ENCODE data around the gene BLOC1S4. TPM values are rescaled to one million over a fixed set of nuclear protein-coding genes. Genes with fewer than 3 reads are reported as not detected.

Gene BLOC1S4
- total RNA-seq, 1 donor from 2014 or later: 17.1 TPM

DNA sequence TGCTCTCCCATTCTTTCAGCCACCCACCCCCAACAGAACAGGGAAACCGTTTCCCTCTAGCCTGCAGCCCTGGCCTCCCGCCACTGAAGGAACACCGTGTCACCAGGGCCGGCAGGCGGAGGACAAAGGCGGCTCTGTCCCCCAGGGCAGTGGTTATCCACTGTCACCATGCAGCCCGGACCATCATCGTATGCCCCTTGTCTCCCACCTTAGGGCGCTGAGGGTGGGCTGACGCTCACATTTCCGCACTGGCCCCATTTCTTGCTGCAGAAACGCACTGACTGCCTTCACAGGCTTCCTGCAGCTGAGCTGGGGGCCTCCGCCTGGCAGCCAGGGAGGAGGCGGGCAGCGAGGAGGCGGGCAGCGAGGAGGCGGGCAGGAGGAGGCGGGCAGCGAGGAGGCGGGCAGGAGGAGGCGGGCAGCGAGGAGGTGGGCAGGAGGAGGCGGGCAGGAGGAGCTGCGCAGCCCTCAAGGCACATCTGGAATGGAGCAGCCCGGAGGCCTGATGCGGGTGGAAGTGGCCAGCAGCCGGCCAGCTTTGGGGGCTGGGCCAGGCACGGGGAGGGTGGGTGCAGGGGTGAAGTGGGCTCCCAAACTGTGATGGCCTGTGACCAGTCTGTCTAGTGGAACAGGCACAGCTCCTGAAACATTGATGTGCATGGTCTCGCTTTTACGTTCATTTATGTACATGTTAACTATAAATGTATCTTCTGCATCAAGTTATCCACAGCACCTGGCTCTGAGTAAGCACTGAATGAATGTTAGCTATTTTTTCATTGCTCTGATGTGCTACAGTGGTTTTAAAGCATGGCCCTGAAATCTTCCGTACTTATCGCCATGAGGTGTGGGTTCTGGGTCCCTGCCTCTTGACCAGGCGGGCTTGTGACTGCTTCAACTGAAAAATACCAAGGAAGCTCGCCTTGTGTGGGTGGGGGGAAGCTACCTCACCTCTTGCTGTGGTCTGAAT lies 46.0 kb downstream of the BLOC1S4 start:
- no peak for DNase-seq (ENCODE audit: low spot score)

DNA sequence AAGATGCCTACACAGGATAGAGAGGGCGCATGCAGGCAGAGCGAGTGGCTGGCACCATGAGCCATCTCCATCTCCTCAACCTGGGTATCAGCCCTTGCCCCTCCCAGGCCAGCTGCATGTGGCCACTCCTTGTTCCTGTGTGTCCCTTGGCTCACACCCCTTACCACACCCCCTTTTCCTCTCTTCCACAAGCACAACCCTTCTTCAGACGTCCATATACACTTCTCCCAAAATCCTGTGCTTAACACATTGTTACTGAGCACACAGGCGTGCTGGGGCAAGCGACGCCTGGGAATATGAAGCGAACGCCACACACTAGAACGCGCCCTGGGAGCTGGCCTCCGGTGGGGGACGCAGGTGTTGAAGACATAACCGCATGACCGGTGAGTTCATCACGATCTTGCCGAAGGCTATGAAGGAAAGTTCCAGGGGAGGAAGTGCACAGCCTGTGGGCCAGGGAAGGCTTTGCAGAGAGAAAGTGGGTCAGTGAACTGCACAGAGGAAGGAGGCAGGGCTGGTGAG lies 47.4 kb downstream of the BLOC1S4 start:
- DNase-seq (ENCODE audit: low spot score): no peak

DNA sequence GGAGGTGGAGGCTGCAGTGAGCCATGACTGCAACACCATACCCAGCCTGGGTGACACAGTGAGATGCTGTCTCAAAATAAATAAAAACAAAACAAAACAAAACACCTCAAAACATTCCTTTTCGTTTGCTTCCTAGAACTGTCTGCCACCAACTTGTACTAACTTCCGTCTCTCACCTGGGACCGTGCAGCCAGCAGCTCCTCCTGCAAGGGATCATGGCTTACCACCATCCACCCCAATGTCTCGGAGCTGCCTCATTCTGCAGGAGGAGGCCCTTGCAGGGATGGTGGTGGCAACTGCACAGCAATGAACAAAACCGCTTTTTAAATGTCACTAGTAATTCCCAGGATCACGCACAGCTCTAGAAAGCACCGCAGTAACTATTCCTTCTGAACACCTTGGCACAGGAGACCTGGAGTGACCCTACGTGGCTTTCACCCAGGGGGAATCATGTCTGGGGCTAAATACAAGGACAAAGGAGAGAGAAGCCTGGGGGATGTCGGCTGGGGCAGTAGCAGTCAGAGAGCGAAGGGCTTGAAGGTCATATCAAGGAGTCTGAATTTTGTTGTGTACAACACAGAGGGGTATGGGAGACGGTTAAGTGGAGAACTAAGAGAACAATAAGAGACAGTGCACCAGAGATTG lies 49.1 kb downstream of the BLOC1S4 start:
- no peak for DNase-seq (ENCODE audit: low spot score)

DNA sequence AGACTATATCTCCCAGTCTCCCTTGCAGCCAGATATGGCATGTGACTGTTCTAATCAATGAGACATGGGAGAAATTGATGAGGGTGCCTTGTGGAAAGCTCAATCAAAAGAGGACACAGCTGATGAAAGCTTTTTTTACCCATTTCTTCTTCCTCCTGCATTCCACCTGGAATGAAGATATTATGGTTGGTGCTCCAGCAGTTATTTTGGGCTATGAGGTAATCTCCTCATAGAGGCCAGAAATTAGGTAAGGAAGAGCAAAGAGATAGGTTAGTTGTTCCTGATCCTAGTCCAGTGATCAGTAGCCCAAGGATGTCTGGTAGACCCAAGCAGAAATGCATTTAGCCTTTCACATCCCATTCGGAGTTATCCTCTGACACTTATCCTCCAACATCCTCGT lies 49.7 kb downstream of the BLOC1S4 start:
- DNase-seq (ENCODE audit: low spot score): no peak

Other genes starting within 250 kb of the BLOC1S4 start
- 2.9 TPM for gene PPP2R2C, start 243.6 kb upstream of the BLOC1S4 start, total RNA-seq (ENCODE audit: insufficient read depth, low replicate concordance)
- 19.0 TPM for gene MAN2B2, start 141.0 kb upstream of the BLOC1S4 start, total RNA-seq (ENCODE audit: insufficient read depth, low replicate concordance)
- gene MRFAP1, start 75.5 kb upstream of the BLOC1S4 start, total RNA-seq (ENCODE audit: insufficient read depth, low replicate concordance): 63.6 TPM
- gene S100P, start 22.3 kb upstream of the BLOC1S4 start, total RNA-seq (ENCODE audit: insufficient read depth, low replicate concordance): 5.3 TPM
- 38.0 TPM for gene MRFAP1L1, start 6.3 kb upstream of the BLOC1S4 start, total RNA-seq (ENCODE audit: insufficient read depth, low replicate concordance)
- gene KIAA0232, start 66.6 kb downstream of the BLOC1S4 start, total RNA-seq (ENCODE audit: insufficient read depth, low replicate concordance): 27.9 TPM
- gene TBC1D14, start 193.7 kb downstream of the BLOC1S4 start, total RNA-seq (ENCODE audit: insufficient read depth, low replicate concordance): 35.6 TPM